Neural progenitor cell (in vitro differentiated cells): ENCODE data around the gene C4A. TPM values are rescaled to one million over a fixed set of nuclear protein-coding genes. Genes with fewer than 3 reads are reported as not detected.
"Not testable (repeated sequence)": the region's sequence is repeated elsewhere in the genome, so short reads cannot be mapped to it uniquely, and the experiment has no call there.

ENCODE experiments used
- DNase-seq: peaks from one replicate; pipeline ENCODE4 v3.0.0-alpha.2; 2016; ENCODE audit warnings: low spot score
- H2AFZ ChIP-seq: fragments of 200-600 bp; sonication (generic); replicated peaks from 2 replicates; pipeline ENCODE4 v1.6.1; 2016; ENCODE audit warnings: antibody characterized with exemption
- H3F3A ChIP-seq: fragments of 200-600 bp; sonication (generic); 2 replicates; pipeline ENCODE4 v1.6.1; 2016; ENCODE audit warnings: antibody characterized with exemption, low read depth
- H3K27ac ChIP-seq: fragments of 200-600 bp; sonication (generic); 2 replicates; pipeline ENCODE4 v1.5.1; 2016; ENCODE audit warnings: mild to moderate bottlenecking
- H3K27me3 ChIP-seq: fragments of 200-600 bp; sonication (generic); 2 replicates; pipeline ENCODE4 v1.6.1; 2016; ENCODE audit warnings: mild to moderate bottlenecking, moderate library complexity
- H3K36me3 ChIP-seq: fragments of 200-600 bp; sonication (generic); 2 replicates; pipeline ENCODE4 v1.5.1; 2016
- H3K4me1 ChIP-seq: fragments of 200-600 bp; sonication (generic); 2 replicates; pipeline ENCODE4 v1.6.1; 2016; ENCODE audit warnings: mixed run types
- H3K4me2 ChIP-seq: fragments of 200-600 bp; sonication (generic); 2 replicates; pipeline ENCODE4 v1.6.1; 2016
- H3K4me3 ChIP-seq: fragments of 200-600 bp; sonication (generic); 2 replicates; pipeline ENCODE4 v1.5.1; 2016
- H3K79me2 ChIP-seq: fragments of 200-600 bp; sonication (generic); 2 replicates; pipeline ENCODE4 v1.6.1; 2016; ENCODE audit warnings: low read depth
- H3K9ac ChIP-seq: fragments of 200-600 bp; sonication (generic); 2 replicates; pipeline ENCODE4 v1.6.1; 2016
- H3K9me3 ChIP-seq: fragments of 200-600 bp; sonication (generic); 2 replicates; pipeline ENCODE4 v1.5.1; 2016; ENCODE audit warnings: low read depth
- H4K20me1 ChIP-seq: fragments of 200-600 bp; sonication (generic); 2 replicates; pipeline ENCODE4 v1.6.1; 2016; ENCODE audit warnings: low read depth
- H3K27ac Mint-ChIP-seq: 3 replicates; pipeline ENCODE4 v1.8.0; 2021; ENCODE audit warnings: mixed read lengths
- H3K27me3 Mint-ChIP-seq: 2 replicates; pipeline ENCODE4 v1.8.0; 2022; ENCODE audit warnings: low read depth, mild to moderate bottlenecking, inconsistent platforms, moderate library complexity, mixed read lengths; ENCODE audit not compliant: insufficient read depth
- H3K36me3 Mint-ChIP-seq: 3 replicates; pipeline ENCODE4 v1.8.0; 2021; ENCODE audit warnings: mixed read lengths
- H3K4me1 Mint-ChIP-seq: 3 replicates; pipeline ENCODE4 v1.8.0; 2021; ENCODE audit warnings: mixed read lengths
- H3K4me3 Mint-ChIP-seq: 3 replicates; pipeline ENCODE4 v1.8.0; 2021; ENCODE audit warnings: mild to moderate bottlenecking, moderate library complexity, mixed read lengths
- H3K9me3 Mint-ChIP-seq: 3 replicates; pipeline ENCODE4 v1.8.0; 2020; ENCODE audit warnings: mixed read lengths
- CTCF ChIP-seq: fragments of 200-600 bp; sonication (generic); IDR thresholded peaks from 2 replicates; pipeline ENCODE4 v1.5.1; 2017; ENCODE audit warnings: antibody characterized with exemption, mild to moderate bottlenecking
- EZH2 ChIP-seq: fragments of 200-600 bp; sonication (generic); IDR thresholded peaks from 2 replicates; pipeline ENCODE4 v1.6.1; 2017; ENCODE audit warnings: antibody characterized with exemption, mild to moderate bottlenecking, moderate library complexity
- EZH2phosphoT487 ChIP-seq: fragments of 200-600 bp; sonication (generic); IDR thresholded peaks from 2 replicates; pipeline ENCODE4 v1.6.1; 2017; ENCODE audit warnings: antibody characterized with exemption
- total RNA-seq: library from RNA; depleted of rRNA; stranded (reverse); fragments of >200 nt; gene quantifications from 2 replicates; pipeline ENCODE4 v1.2.3, GENCODE V29; 2015; ENCODE audit warnings: low replicate concordance

The C4A gene
- total RNA-seq, 1 donor from 2014 or later, result 4.3 TPM

- Histone ChIP-seq H4K20me1 (no peaks in the 10 kb centered on the region), H3K4me2 (no peak overlapping the region), H3K9me3 (no peaks in the 10 kb centered on the region), H2AFZ (no peak overlapping the region), H3K27ac (no peak overlapping the region), H3K9ac (no peak overlapping the region), H3K79me2 (peaks cover 3% of the 10 kb centered on the region), H3K4me3 (no peak overlapping the region), H3K4me1 (no peaks in the 10 kb centered on the region), H3K27me3 (no peaks in the 10 kb centered on the region), H3F3A (no peaks in the 10 kb centered on the region), H3K36me3 (no peaks in the 10 kb centered on the region)
- H3K9me3 Mint-ChIP-seq, result peaks cover 7% of the 10 kb centered on the region
- no peaks in the 10 kb centered on the region for H3K4me1 Mint-ChIP-seq
- TF ChIP-seq EZH2 (no peak), CTCF (no peak), EZH2phosphoT487 (no peak)
- DNase-seq, result no peak
- peaks cover 13% of the 10 kb centered on the region for H3K36me3 Mint-ChIP-seq
- H3K4me3 Mint-ChIP-seq, result no peak overlapping the region
- no peak overlapping the region for H3K27ac Mint-ChIP-seq
- peaks cover 7% of the 10 kb centered on the region for H3K27me3 Mint-ChIP-seq
Observed at GRCh38 chr6:31979238-31979898, 2.5 kb upstream of the C4A start.

- H3K9ac ChIP-seq, H3K9me3 Mint-ChIP-seq, H2AFZ ChIP-seq, H3K4me3 ChIP-seq, H3K27me3 ChIP-seq, H3F3A ChIP-seq, H3K4me2 ChIP-seq, H3K4me1 ChIP-seq, H3K27ac Mint-ChIP-seq, H3K27ac ChIP-seq, H3K36me3 Mint-ChIP-seq, H3K27me3 Mint-ChIP-seq, H4K20me1 ChIP-seq, H3K9me3 ChIP-seq, H3K79me2 ChIP-seq, H3K36me3 ChIP-seq, H3K4me3 Mint-ChIP-seq, H3K4me1 Mint-ChIP-seq, DNase-seq: not testable (repeated sequence)
Observed at GRCh38 chr6:31980195-31980876, 1.5 kb upstream of the C4A start.

GRCh38 chr6:31980998-31981397, 859 bp upstream of the C4A start:
- H3K27ac Mint-ChIP-seq, H3K4me2 ChIP-seq, H3K36me3 ChIP-seq, H3K9me3 ChIP-seq, H3K27me3 Mint-ChIP-seq, H3K27ac ChIP-seq, H3K4me1 Mint-ChIP-seq, H3K9ac ChIP-seq, H4K20me1 ChIP-seq, H3F3A ChIP-seq, H3K9me3 Mint-ChIP-seq, H3K79me2 ChIP-seq, H3K4me1 ChIP-seq, H3K4me3 Mint-ChIP-seq, H3K4me3 ChIP-seq, H2AFZ ChIP-seq, H3K27me3 ChIP-seq, H3K36me3 Mint-ChIP-seq, DNase-seq: not testable (repeated sequence)

- not testable (repeated sequence) for H3K27me3 ChIP-seq, H3K9me3 Mint-ChIP-seq, H3K4me3 ChIP-seq, DNase-seq, H3F3A ChIP-seq, H3K27ac Mint-ChIP-seq, H3K79me2 ChIP-seq, H3K4me3 Mint-ChIP-seq, H3K4me1 ChIP-seq, H3K27ac ChIP-seq, H3K36me3 Mint-ChIP-seq, H2AFZ ChIP-seq, H3K9me3 ChIP-seq, H3K9ac ChIP-seq, H3K27me3 Mint-ChIP-seq, H4K20me1 ChIP-seq, H3K4me1 Mint-ChIP-seq, H3K36me3 ChIP-seq, H3K4me2 ChIP-seq
Observed at GRCh38 chr6:31989363-31989762, 7.5 kb downstream of the C4A start.

- not testable (repeated sequence) for H3K9me3 ChIP-seq, H3K9ac ChIP-seq, H3K9me3 Mint-ChIP-seq, H3F3A ChIP-seq, H3K36me3 Mint-ChIP-seq, H3K4me3 Mint-ChIP-seq, DNase-seq, H3K79me2 ChIP-seq, H3K4me3 ChIP-seq, H3K27ac ChIP-seq, H3K36me3 ChIP-seq, H3K4me2 ChIP-seq, H3K4me1 Mint-ChIP-seq, H3K27me3 ChIP-seq, H3K27ac Mint-ChIP-seq, H3K27me3 Mint-ChIP-seq, H3K4me1 ChIP-seq, H2AFZ ChIP-seq, H4K20me1 ChIP-seq
Observed at GRCh38 chr6:31994421-31994820, 12.6 kb downstream of the C4A start.

- not testable (repeated sequence) for H3K27me3 Mint-ChIP-seq, H3K9me3 ChIP-seq, H3K79me2 ChIP-seq, H3K27ac ChIP-seq, H3K4me1 Mint-ChIP-seq, H3K9ac ChIP-seq, H3K27ac Mint-ChIP-seq, H3K9me3 Mint-ChIP-seq, H3K4me2 ChIP-seq, H3K36me3 Mint-ChIP-seq, H3K4me3 ChIP-seq, H3K36me3 ChIP-seq, H3K4me1 ChIP-seq, H3K4me3 Mint-ChIP-seq, H3K27me3 ChIP-seq, H2AFZ ChIP-seq, H4K20me1 ChIP-seq, H3F3A ChIP-seq, DNase-seq
Observed at GRCh38 chr6:31996385-31996784, 14.5 kb downstream of the C4A start.

GRCh38 chr6:32002546-32003268, 20.9 kb downstream of the C4A start:
- H3K36me3 Mint-ChIP-seq, H3K4me3 Mint-ChIP-seq, H3K4me1 Mint-ChIP-seq, DNase-seq, H3K4me2 ChIP-seq, H3F3A ChIP-seq, H3K27ac ChIP-seq, H3K4me1 ChIP-seq, H2AFZ ChIP-seq, H3K27me3 Mint-ChIP-seq, H3K4me3 ChIP-seq, H3K9ac ChIP-seq, H3K9me3 ChIP-seq, H3K36me3 ChIP-seq, H3K27me3 ChIP-seq, H3K9me3 Mint-ChIP-seq, H3K79me2 ChIP-seq, H4K20me1 ChIP-seq, H3K27ac Mint-ChIP-seq: not testable (repeated sequence)
